Measurements from ENCODE around the gene CLEC19A.

Gene CLEC19A

DNA sequence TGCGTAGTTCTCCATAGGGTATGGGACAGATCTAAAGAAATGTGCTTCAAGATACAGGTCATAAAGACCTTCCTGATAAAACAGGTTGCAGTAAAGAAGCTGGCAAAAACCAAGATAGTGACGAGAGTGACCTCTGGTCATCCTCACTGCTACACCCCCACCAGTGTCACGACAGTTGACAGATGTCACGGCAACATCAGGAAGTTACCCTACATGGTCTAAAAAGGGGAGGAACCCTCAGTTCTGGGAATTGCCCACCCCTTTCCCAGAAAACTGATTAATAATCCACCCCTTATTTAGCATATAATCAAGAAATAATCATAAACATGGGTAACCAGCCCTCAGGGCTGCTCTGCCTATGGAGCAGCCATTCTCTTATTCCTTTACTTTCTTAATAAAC is 46.3 kb downstream of the CLEC19A start:
- no peaks in the 10 kb centered on the region for H4K20me1 ChIP-seq (ENCODE audit: control insufficient read depth, insufficient read depth, low read depth, low read length)
- H3K9me3 ChIP-seq (ENCODE audit: control insufficient read depth, insufficient read depth, low read length), result no peaks in the 10 kb centered on the region
- no peaks in the 10 kb centered on the region for H3K79me2 ChIP-seq (ENCODE audit: control insufficient read depth, low read length)
- H3K4me1 ChIP-seq (ENCODE audit: control insufficient read depth, low read length), result no peaks in the 10 kb centered on the region
- no peak for TF ChIP-seq EZH2phosphoT487 (IDR thresholded peaks at IDR 0.05; ENCODE audit: borderline replicate concordance, low read length)
- TF ChIP-seq, protein P1, sequence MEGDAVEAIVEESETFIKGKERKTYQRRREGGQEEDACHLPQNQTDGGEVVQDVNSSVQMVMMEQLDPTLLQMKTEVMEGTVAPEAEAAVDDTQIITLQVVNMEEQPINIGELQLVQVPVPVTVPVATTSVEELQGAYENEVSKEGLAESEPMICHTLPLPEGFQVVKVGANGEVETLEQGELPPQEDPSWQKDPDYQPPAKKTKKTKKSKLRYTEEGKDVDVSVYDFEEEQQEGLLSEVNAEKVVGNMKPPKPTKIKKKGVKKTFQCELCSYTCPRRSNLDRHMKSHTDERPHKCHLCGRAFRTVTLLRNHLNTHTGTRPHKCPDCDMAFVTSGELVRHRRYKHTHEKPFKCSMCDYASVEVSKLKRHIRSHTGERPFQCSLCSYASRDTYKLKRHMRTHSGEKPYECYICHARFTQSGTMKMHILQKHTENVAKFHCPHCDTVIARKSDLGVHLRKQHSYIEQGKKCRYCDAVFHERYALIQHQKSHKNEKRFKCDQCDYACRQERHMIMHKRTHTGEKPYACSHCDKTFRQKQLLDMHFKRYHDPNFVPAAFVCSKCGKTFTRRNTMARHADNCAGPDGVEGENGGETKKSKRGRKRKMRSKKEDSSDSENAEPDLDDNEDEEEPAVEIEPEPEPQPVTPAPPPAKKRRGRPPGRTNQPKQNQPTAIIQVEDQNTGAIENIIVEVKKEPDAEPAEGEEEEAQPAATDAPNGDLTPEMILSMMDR (IDR thresholded peaks at IDR 0.05; ENCODE audit: low read depth, low read length, poor library complexity, severe bottlenecking), result no peak
- H3K9me2 ChIP-seq (replicated peaks; ENCODE audit: control insufficient read depth, low read length), result no peaks in the 10 kb centered on the region
- no peak overlapping the region for H3K27ac ChIP-seq (ENCODE audit: low read depth, low read length)
- H3K27me3 ChIP-seq (ENCODE audit: control insufficient read depth, low read length), result no peaks in the 10 kb centered on the region
- H3K36me3 ChIP-seq (ENCODE audit: control insufficient read depth, low read length), result no peaks in the 10 kb centered on the region
- H3K4me2 ChIP-seq (ENCODE audit: low read length), result no peak overlapping the region
- H3F3A ChIP-seq (ENCODE audit: control insufficient read depth, insufficient read depth), result no peaks in the 10 kb centered on the region
- no peak overlapping the region for H3K4me3 ChIP-seq (ENCODE audit: low read length)

DNA sequence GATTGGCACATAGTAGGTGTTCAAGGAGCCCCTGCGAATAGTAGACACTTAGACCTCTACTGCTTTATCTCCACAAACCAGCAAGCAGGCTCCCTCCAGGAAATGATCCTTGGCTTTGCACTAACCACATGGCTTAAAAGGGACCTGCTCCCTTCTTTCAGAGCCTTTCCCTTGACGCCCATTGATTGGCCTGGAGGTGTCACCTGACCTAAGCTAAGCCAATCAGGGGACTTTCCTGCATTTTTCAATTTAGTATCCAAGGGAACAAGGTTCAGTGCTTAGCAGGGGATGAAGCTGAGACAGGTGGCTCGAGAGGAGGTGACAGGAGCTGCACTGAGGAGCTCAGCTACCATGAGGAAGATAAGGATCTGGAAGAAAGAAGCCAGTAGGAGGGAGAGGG is 52.8 kb downstream of the CLEC19A start:
- H3K4me2 ChIP-seq (ENCODE audit: low read length), result no peak overlapping the region
- H3K36me3 ChIP-seq (ENCODE audit: control insufficient read depth, low read length), result no peaks in the 10 kb centered on the region
- no peak for TF ChIP-seq EZH2phosphoT487 (IDR thresholded peaks at IDR 0.05; ENCODE audit: borderline replicate concordance, low read length)
- TF ChIP-seq, protein P1 (IDR thresholded peaks at IDR 0.05; ENCODE audit: low read depth, low read length, poor library complexity, severe bottlenecking), result no peak
- H3F3A ChIP-seq (ENCODE audit: control insufficient read depth, insufficient read depth), result no peaks in the 10 kb centered on the region
- no peaks in the 10 kb centered on the region for H3K4me1 ChIP-seq (ENCODE audit: control insufficient read depth, low read length)
- H3K27me3 ChIP-seq (ENCODE audit: control insufficient read depth, low read length), result no peaks in the 10 kb centered on the region
- no peak overlapping the region for H3K4me3 ChIP-seq (ENCODE audit: low read length)
- H3K9me3 ChIP-seq (ENCODE audit: control insufficient read depth, insufficient read depth, low read length), result no peaks in the 10 kb centered on the region; the same call in 1 of the 2 replicates
- no peaks in the 10 kb centered on the region for H4K20me1 ChIP-seq (ENCODE audit: control insufficient read depth, insufficient read depth, low read depth, low read length)
- H3K79me2 ChIP-seq (ENCODE audit: control insufficient read depth, low read length), result no peaks in the 10 kb centered on the region
- no peak overlapping the region for H3K27ac ChIP-seq (ENCODE audit: low read depth, low read length)
- no peaks in the 10 kb centered on the region for H3K9me2 ChIP-seq (replicated peaks; ENCODE audit: control insufficient read depth, low read length)

DNA sequence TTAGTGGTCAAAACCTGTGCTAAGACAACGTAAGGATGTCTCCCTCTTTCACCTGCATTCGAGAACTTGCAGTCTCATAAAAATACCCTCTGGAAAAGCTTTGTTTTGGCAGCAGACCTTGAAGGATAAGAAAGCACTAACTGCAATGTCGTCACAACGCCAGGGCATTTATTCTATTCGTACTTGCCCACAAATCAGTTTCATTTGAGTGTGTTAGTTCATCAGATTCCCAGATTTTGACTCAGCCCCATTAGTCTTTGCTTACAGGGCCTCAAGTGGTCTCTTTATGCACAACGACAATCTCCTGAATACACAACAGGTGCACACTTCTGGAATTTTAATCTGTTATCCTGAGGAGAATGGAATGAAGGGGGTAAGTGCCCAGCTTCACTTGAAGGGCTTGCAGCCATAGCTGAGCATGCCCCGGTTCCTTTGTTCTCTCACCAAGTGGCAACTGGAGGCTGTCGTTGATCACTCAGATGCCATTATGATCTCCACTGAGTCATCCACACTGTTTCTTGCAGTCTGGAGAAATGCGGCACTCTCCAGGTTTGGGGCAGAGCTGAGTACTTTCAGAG is 58.8 kb downstream of the CLEC19A start:
- no peaks in the 10 kb centered on the region for H3F3A ChIP-seq (ENCODE audit: control insufficient read depth, insufficient read depth)
- TF ChIP-seq, protein P1 (IDR thresholded peaks at IDR 0.05; ENCODE audit: low read depth, low read length, poor library complexity, severe bottlenecking), result no peak
- TF ChIP-seq EZH2phosphoT487 (IDR thresholded peaks at IDR 0.05; ENCODE audit: borderline replicate concordance, low read length), result no peak
- H3K4me2 ChIP-seq (ENCODE audit: low read length), result no peak overlapping the region
- H3K27ac ChIP-seq (ENCODE audit: low read depth, low read length), result no peak overlapping the region
- no peaks in the 10 kb centered on the region; the same call in 1 of the 2 replicates for H3K9me3 ChIP-seq (ENCODE audit: control insufficient read depth, insufficient read depth, low read length)
- H3K36me3 ChIP-seq (ENCODE audit: control insufficient read depth, low read length), result no peaks in the 10 kb centered on the region
- H3K9me2 ChIP-seq (replicated peaks; ENCODE audit: control insufficient read depth, low read length), result no peaks in the 10 kb centered on the region
- H3K4me3 ChIP-seq (ENCODE audit: low read length), result no peak overlapping the region
- H3K4me1 ChIP-seq (ENCODE audit: control insufficient read depth, low read length), result no peaks in the 10 kb centered on the region
- no peaks in the 10 kb centered on the region for H4K20me1 ChIP-seq (ENCODE audit: control insufficient read depth, insufficient read depth, low read depth, low read length)
- no peaks in the 10 kb centered on the region for H3K79me2 ChIP-seq (ENCODE audit: control insufficient read depth, low read length)
- peaks cover 8% of the 10 kb centered on the region for H3K27me3 ChIP-seq (ENCODE audit: control insufficient read depth, low read length)
